RCC 7860 (cell line): ENCODE results near the gene PALLD.
A peak's percentile ranks its signal among the peaks of the same experiment; 100 is the strongest.
"Not testable (repeated sequence)": the region's sequence is repeated elsewhere in the genome, so short reads cannot be mapped to it uniquely, and the experiment has no call there.

Experiments used
- DNase-seq: peaks from one replicate; pipeline ENCODE4 v3.0.0-alpha.2; 2015; ENCODE audit warnings: low spot score
- FAIRE-seq: peaks from 2 replicates; lab custom pipeline; 2012; peaks lifted over from hg19 to GRCh38; lab: Jason Lieb, UNC

The PALLD gene

DNA sequence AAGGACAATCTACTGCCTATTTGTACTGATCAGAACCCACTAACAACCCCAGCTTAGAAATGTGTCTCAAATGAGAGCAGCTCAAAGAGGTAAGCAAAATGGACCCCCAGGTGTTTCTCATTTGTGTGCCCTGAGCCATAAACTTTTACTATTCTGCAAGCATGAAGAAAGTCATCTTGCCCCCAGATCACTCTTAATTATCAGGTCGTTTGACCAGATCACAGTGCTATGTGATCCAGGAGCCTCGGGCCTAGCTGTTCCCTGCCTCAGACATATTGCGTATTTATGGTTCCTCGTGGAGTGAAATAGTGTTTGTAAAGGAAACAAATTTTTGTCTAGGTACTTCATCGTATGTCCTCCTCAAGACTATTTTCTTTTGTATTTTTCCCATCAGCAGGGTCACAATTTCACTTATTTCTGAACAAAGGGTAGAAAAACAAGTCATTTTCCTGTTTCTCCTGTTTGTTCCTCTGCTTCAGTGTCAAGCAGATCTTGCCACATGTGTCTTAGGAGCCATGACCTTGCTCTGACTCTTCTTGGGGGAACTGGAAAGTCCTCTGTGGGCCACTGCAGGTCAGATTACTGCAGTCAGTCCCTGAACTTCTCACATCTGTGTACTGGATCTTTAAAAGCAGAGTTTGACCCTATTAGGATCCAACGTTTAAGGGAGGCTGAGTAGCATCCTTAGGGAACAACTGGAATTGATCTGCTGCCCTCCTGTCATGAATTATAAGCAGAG is 194.9 kb downstream of the PALLD start:
- FAIRE-seq: no peak
- no peak for DNase-seq

DNA sequence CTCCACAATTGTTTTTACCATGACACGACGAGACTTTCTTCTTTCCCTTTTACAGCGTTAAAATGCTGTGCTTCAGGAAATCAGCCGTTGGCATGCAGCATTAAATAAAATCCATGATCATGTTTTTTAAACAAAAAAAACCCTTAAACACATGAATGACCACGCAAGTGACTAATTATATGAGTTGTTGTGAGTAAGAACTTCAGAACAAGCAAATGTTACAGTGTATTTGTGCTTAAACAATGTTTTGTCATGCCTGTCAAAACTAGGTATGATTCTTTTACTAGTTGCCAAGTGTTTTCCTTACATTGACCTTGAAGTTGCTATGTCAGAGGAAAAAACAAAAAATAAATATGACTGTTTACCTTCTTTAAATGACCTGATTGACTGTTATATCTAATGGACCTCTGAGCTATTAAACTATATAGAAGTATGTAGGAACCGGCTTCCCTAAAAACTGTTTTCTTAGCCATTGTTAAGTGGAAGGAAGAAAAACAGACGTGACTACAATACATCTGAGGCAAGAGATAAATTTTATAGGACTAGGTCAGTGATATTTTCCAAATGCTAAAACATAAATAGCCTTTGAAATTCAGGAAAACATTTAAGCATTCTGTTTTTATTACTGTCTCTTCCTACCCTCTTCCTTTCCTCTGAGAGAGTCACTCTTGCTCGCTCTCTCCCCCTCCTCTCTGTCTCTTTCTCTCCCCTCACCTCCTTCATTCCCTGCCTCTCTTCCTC is 197.1 kb downstream of the PALLD start:
- FAIRE-seq: no peak

DNA sequence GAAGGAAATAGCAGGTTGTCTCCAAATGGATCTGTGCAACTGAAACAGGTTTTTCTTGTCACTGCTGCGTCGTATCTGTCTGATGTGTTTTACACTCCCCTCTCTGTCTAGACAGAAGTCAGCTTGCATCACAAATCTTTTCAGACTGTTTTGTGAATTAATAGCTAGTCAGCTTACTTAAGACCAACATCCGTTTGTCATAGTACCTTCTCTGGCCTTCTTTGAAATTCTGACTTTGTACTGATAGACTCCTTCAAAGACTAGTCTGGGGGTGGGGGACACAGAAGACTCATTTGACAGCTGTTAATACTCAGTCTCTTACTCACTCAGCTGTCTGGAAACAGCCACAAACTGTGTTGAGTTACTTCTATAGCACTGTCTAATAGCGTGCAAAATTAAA is 197.8 kb downstream of the PALLD start:
- FAIRE-seq: no peak
- no peak for DNase-seq

More for the DNA sequence above, 197.1 kb downstream of the PALLD start:
- DNase-seq: no peak

DNA sequence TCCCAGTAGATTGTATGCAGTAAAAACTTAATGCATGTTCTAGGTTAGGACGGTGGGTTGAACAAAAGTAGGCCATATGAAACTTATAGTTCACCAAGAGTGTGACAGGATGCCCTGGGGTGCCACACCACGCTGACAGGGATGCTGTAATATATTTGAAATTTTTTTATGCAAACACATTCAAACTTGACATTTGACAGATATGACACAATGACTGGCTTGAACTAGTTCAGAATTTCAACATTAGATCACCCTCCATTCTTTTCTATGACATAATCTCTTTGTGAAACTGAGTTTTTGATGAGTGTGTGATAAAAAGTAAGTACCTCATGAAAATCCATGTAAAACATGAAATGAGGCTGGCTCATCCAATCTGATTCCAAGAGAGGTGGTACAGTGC is 198.4 kb downstream of the PALLD start:
- no peak for DNase-seq
- no peak for FAIRE-seq

DNA sequence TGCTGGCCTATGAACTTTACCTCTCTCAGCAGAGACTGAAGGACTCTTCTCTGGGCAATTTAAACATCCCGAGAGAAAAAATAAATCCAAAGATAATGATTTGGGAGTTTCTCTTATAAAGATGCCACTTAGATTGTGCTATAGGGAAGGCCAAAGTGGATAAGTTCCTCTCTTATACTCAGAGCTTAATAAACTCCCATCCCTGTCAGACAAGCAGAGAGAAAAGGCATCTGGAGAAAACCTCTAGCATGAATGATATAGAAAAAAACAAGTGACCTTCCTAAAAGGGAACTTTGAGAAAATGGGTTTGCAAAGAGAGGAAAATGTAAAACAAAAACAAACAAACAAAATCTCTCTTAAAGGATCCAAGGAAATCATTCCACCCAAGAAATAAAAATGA is 199.4 kb downstream of the PALLD start:
- DNase-seq (no peak), FAIRE-seq (no peak)

DNA sequence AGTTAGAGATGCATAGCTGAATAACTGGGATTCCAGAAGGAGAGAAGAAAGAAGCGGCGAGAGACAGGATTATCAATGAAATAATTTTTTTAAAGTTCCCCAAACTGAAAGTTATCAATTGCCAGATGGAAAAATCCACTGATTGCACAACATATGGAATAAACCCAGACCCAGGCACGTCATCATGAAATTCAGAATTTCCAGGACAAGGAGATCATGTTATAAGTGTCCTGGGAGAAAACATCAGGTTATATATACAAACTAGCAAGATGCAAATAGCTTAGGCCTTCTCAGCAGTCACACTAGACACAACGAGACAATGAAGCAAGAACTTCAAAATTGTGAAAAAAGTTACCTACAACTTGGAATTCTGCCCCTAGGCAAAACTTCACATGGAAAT is 200.0 kb downstream of the PALLD start:
- FAIRE-seq (no peak), DNase-seq (no peak)

DNA sequence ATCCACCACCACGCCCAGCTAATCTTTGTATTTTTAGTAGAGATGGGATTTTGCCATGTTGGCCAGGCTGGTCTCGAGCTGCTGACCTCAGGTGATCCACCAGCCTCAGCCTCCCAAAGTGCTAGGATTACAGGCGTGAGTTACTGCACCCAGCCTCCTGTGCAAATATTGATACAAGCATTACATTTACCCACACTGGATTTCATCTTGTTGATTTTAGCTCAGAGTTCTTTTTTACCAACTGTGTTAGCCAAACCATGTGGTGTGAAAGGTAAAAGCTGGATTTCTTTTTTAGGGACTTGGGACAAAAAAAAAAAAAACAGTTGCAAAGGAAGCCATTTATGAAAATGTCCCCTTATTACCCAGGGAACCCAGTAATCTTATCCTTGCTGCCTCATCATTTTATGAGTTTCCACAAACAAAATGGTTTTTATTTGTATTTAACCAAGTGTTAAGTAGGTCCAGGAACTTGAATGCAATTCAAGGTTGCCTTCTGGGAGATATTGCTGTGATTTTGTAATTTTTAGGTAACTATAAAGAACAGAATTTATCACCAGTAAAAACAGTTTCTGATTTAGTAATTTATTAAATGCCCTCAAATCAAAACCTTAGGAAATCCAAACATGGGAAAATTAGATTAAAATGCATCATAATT is 202.5 kb downstream of the PALLD start:
- no peak for FAIRE-seq

DNA sequence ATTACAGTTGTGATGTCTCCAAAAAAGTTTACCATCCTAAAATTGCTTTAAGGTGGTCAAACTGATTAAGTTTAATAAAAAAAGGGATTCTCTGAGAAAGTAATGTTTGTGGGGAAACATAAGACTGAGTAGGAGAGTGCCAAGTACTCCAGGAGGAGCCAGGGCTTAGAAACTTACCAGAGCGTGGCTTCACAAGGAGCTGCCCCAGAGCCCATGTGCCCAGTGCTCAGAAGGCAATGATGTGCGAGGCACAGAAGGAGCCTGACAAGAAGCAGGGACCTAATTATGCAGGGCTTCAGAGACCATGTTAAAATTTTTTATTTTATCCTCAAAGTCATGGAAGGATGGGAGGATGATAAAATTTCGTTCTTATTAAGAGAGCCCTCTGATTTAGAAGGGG is 204.2 kb downstream of the PALLD start:
- FAIRE-seq (no peak), DNase-seq (no peak)

More for the DNA sequence above, 202.5 kb downstream of the PALLD start:
- DNase-seq: no peak

DNA sequence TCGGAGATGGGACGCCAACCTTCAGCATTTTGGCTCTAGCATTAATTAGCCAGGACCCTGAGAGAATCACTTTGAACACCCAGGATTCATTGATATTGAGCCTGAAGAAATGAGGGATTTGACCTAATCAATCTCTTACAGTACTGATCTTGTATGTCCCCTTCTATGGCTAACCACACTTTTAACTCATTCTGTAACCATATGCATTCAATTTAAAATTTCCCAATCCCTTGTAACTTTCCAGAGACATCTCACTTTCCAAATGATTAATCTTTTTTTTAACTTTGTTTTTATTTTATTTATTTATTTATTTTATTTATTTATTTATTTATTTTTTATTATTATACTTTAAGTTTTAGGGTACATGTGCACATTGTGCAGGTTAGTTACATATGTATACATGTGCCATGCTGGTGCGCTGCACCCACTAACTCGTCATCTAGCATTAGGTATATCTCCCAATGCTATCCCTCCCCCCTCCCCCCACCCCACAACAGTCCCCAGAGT is 205.8 kb downstream of the PALLD start:
- FAIRE-seq, DNase-seq: not testable (repeated sequence)

DNA sequence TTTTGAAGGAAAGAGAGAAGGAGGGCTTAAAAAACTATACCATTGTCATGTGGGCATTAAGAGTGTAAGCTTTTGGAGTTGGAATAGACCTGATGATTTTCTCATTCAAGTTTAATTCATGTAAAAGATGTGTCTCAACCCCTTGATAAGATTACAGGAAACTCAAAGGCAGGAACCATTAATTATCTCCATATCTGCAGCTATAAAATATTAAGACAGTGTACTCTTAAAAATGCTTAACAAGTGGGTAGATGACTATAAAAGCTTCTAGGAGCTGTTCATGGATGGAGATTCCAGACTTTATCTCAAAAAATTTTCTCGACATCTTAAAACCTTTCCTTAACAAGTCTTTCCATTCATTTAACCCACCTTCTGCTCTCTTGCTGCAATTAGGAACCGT is 208.3 kb downstream of the PALLD start:
- DNase-seq: no peak
- no peak for FAIRE-seq

DNA sequence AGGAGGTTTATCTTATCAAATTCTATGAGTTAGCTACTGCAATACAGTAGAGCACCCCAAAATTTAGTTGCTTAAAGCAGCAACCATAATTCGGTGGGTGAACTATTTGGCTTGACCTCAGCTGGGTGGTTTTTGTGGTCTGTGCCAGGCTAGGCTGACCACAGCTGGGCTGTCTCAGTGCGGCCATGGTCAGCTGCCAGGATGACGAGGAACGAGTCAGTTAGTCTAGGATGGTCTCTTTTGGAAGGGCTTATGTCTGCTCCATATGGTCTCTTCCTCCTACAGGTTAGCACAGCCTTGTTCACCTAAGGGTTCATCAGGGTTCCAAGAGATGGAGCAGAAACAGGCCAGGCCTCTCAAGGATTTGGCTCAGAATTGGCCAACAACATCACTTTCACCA is 210.4 kb downstream of the PALLD start:
- FAIRE-seq: peak; percentile 77

DNA sequence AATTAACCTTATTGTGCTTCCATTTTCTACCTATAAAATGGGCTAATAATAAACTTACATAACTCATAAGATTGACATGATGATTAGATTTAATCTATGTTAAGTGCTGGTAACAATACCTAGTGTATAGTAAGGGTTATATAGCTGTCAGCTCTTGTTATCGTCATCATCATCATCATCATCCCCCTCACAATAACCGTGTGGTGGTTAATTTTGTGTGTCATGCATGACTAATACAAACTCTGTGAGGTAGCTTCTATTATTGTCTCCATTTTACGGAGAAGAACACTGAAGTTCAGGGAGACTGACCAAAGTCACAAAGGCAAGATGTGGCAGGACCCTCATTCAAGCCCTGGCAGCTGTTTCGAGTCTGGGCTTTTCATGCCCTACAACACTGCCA is 211.3 kb downstream of the PALLD start:
- DNase-seq (peak; percentile 21), FAIRE-seq (no peak)

More for the DNA sequence above, 210.4 kb downstream of the PALLD start:
- DNase-seq: peak; percentile 63

DNA sequence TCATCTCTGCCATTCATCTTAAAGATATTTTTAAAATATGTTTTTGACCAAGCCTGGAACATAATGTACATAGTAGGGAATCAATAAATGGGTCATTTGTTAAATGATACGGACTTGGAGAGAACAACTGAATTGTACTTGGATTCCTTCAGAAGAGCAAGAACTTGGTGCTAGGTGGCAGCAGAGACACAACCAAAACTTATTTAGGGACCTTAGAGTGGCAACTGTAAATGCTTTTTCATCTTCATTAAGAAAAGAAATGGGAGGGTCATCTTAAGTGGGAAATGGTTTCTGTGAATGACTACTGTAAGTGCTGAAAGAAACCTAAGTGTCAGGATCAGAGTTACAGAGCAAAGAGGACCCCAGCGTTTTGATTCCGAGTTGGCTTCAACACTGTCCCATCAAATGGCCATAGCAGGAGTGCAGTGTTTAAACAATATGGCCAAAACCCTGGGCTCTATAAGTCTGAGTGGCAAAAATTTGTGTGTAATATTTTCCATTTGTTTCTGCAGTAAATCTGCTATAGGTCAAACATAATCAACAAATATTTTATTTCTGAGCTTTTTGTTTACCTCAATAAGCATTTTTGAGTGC is 213.6 kb downstream of the PALLD start:
- peak; percentile 28 for FAIRE-seq
- DNase-seq: peak; percentile 18

DNA sequence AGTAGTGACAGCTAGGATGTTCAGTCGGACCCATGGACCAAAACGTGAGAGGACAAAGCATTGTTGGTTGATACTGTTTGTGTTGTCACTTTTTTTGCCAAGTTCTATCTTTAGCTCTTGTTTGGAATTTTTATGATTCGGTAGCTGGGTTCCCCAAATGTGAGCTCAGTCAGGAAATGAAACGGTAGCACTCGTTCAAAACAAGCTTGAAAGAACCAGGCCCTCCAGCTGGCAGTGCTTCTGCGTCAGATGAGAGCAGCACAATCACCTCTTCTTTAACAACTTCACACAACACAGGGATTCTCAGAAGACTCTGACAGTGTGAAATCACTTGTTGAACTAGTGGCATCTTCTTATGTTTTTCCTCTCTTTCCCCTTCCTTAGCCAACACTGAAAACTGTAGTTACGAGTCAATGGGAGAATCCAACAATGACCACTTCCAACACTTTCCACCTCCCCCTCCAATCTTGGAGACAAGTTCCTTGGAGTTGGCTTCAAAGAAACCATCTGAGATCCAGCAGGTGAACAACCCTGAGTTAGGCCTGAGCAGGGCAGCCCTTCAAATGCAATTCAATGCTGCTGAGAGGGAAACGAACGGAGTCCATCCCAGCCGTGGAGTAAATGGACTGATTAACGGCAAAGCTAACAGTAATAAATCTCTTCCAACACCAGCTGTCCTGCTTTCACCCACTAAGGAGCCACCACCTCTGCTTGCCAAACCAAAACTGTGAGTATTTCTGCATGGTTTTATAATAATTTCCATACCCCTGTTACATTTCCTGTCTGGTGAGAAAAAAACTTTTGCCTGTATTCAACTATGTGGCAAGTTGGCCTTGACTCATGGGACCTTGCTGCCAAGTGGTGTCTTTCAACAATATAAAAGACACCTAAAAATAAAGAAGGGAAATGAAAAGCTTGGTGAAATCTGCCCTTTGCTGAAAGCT is 214.6 kb downstream of the PALLD start:
- DNase-seq: no peak

DNA sequence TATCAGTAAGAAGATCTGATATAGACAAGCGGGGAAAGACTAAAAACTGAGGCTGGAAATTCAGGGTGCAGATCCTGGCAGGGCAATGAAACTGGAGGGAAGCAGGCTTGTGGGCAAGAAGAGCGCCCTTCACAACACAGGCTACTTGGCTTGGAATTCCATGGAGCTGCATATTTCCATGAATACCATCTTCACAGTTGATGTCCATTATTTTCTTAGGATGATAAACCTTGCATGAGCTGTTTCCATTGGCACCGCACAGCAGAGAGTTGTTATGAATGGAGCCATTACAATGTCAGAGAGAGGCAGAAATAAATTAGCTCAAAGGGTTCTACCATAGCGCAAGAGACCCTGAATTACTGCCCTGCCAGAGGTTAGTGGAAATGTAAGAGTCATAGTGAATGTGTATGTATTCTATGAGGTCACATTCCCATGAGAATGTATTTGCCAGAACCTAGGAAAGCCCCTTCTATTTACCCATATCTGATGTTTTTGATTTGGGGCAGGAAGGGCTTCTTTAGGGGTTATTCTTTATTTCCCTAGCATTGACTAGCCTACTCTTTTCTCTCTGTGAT is 215.6 kb downstream of the PALLD start:
- no peak for DNase-seq
- FAIRE-seq: no peak

More for the DNA sequence above, 214.6 kb downstream of the PALLD start:
- no peak for FAIRE-seq

DNA sequence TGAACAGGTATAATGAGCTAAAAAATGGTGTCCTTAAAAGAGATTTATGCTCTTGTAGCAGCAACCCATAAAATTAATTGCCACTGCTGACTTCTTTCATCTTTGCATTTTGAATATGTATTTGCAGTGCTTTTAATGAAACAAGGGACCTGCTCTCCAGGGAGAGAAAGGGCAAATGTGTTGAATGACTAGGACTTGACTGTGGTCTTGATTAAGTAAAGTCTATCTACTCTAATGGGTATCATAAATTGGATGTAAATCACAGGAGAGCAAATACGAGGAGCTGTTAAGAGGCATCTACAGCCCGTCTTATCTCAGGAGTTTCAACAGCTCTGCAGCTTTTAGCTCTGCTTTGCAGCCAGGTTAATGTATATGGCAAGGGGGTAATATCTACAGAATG is 216.4 kb downstream of the PALLD start:
- FAIRE-seq (no peak), DNase-seq (no peak)

DNA sequence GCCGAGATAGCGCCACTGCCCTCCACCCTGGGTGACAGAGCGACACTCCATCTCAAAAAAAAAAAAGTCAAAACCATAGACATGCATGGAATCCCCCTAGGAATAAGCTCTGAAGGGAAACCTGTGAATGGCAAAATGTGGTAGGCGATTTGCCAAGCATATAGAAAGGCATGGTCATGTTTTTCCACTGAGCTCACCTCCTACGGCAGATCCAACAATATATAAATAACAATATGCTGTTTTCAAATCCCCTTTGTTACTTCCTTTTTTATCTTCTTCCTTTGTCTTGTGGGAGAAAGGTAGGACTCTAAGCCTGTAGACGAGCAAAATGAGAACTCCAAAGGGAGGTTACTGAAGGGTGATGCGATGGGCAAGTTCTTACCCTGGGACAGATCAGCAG is 219.0 kb downstream of the PALLD start:
- no peak for FAIRE-seq
- no peak for DNase-seq

DNA sequence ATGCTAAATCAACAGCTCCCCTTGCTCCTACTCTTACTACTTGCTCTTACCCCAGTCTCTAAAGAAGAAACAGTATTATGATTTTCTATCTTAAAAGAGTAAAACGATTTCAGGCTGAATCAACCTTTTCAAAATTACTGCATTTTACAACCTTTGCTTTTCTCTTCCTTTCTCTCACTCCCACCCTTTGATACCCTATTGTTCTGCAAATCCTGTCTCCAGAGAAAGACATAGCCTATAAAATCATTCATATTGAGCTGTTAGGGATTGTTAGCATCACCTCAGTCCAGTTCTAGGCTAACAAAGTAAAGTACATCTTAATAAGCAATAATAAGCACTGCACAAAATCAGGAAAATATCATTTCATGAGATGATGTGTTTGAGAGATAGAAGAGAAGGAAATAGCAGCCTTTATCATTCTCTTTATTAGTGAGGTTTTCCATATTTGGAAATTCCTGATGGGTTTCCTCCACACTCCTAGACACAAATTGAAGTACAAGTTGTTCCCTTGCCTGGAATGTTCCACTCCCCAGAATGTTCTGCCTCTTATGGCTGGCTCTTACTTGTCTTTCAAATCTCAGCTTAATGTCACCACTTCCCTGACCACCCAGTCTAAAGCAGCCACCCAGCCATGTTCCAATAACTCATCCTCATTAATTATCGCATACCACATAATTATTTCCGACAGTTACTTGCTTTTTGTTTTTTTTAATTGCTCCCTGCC is 219.7 kb downstream of the PALLD start:
- FAIRE-seq (no peak), DNase-seq (no peak)

DNA sequence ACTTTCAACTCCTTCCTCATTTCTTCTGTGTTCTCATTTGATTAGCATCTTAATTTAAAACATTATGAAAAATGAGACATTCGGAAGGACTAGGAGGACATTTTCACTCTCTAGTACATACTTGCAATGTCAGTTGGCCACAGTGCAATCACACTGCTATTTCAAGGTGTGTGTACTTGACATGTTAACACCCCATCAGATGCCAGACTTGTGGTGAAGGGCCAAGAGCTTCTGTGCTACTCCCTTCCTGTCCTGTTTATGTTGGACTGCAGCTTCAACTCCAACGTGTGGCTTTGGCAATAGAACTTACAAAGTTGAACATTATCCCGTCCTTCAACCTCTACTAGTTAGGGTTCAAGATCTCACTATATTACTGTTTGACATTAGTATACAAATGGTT is 221.0 kb downstream of the PALLD start:
- DNase-seq: no peak
- no peak for FAIRE-seq
